Activated effector memory CD4-positive, alpha-beta T cell treated with Interleukin-2 at 50 U/mL for 16 hours (primary cell): ENCODE data around the gene DNAJC4.
A peak's percentile ranks its signal among the peaks of the same experiment; 100 is the strongest.

Experiments used
- DNase-seq: peaks from one replicate; pipeline ENCODE4 v3.0.0-alpha.2; 2020

DNAJC4 gene

GRCh38 chr11:64261556-64262080, 31.3 kb downstream of the DNAJC4 start:
- DNase-seq = no peak

- no peak for DNase-seq
Measured at GRCh38 chr11:64262271-64263002, 32.1 kb downstream of the DNAJC4 start.

GRCh38 chr11:64263021-64263946, 32.9 kb downstream of the DNAJC4 start:
- DNase-seq = no peak

GRCh38 chr11:64263947-64264317, 33.6 kb downstream of the DNAJC4 start:
- DNase-seq = no peak

GRCh38 chr11:64264371-64264852, 34.1 kb downstream of the DNAJC4 start:
- DNase-seq = no peak

GRCh38 chr11:64265176-64266160, 35.1 kb downstream of the DNAJC4 start:
- no peak for DNase-seq

GRCh38 chr11:64266339-64266738, 36.0 kb downstream of the DNAJC4 start:
- DNase-seq = no peak

- DNase-seq = no peak
Measured at GRCh38 chr11:64267207-64267945, 37.0 kb downstream of the DNAJC4 start.

DNA sequence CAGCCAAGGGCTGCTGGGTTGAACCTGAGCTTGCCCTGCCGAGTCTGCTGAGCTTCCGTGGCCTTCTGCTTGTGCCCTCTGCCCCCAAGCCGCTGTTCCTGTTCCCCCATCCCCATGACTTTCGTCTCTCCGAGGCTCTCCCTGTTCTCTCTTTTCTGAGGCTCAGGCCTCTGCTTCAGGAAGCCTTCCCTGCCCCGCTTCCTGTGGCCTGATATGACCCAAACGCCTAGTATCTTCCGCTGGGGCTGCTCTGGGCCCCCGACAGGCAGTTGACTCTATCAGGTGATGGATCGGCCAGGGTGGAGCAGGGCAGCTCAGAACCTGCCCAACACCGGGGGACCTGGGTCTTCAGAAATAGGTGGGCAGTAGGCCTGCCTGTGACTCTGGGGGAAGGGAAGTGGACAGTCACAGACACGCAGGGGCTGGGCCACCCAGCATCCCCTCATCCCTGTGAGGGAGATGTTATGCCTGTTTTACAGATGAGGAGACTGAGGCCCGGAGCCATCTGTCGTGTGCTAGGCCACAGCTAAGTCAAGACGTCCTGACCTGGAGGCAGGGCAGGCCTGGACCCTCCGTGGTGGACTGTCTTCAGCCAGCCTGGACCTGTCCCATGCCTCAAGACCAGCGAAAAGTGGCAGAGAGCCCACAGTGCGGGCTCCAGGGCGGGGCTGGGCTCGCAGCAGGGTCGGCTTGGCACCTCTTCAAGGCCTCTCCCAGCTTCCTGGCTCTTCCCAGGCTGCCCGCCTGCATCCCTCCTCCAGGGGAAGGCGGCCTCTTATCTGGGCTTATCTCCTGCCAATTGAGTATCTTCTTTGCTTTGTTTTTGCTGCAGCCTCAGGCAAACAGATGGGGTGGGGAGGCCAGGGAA, 37.9 kb downstream of the DNAJC4 start:
- no peak for DNase-seq

GRCh38 chr11:64268893-64269539, 38.7 kb downstream of the DNAJC4 start:
- peak; percentile 34 for DNase-seq

DNA sequence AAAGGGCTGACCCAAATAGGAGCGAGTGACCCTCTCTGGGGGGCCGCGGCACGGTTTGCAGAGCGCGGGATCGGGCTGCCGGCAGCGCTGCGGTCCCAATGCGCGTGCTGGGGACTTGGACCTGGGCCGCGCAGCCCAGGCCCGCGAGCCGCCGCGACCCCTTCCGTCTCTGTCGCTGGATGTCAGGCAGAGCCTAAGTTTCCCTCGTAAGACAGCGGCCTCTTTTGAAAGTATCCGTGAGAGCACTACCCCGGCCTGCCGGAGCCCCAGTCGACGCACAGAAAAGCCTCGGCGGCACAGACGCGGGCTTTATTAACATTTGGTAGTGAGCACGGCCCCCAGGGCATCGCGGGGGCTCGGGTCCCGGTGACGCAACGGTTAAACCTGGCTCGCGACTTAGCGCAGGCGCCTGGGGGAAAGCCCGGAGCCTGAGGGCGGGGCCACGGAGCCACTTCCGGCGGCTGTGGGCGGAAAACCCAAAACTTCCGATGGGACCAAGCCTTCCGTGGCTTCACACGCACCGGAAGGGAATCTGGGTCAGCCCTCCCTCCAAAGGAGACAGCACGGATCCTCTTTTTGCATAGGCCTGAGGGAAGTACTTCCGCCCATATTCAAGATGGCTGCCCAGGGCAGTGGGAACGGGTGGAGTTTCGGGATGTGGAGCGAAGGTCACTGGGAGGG, 39.3 kb downstream of the DNAJC4 start:
- DNase-seq = peak; percentile 98

- no peak for DNase-seq
Measured at GRCh38 chr11:64275031-64275800, 44.9 kb downstream of the DNAJC4 start.

GRCh38 chr11:64275841-64276240, 45.5 kb downstream of the DNAJC4 start:
- DNase-seq = no peak

- DNase-seq = no peak
Measured at GRCh38 chr11:64276653-64277431, 46.5 kb downstream of the DNAJC4 start.

- DNase-seq = no peak
Measured at GRCh38 chr11:64278576-64279190, 48.3 kb downstream of the DNAJC4 start.

DNA sequence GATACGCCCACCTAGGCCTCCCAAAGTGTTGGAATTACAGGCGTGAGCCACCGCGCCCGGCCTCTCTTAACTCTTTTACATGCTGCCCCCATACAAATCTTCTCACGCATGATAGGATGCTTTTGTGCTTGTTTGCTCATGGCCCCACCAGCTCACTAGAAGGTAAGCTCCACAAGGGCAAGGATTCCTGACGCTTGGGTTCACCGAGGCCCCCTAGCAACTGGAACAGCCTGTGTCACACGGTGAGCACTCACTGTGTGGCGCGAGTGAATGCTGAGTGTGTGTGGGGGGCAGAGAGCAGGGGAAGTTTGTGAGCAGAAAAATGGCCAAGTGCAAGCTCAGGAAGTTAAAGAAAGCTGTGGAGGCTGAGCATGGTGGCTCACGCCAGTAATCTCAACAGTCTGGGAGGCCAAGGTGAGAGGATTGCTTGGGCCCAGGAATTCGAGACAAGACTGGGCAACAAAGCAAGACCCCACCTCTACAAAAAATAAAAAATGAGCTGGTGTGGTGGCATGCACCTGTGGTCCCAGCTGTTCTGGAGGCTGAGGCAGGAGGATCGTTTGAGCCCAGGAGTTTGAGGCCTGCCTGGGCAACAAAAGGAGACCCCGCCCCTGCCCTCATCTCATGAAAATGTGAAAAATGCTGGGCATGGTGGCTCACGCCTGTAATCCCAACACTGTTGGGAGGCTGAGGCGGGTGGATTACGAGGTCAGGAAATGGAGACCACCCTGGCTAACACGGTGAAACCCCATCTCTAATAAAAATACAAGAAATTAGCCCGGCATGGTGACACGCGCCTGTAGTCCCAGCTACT, 51.8 kb downstream of the DNAJC4 start:
- DNase-seq = no peak
